ENCODE results near the gene ARPC5. TPM values are rescaled to one million over a fixed set of nuclear protein-coding genes. Genes with fewer than 3 reads are reported as not detected.

ARPC5 gene
- polyA plus RNA-seq, 2 of the 4 experiments (the other 2 are of a cell fraction) = 189 to 198 TPM

DNA sequence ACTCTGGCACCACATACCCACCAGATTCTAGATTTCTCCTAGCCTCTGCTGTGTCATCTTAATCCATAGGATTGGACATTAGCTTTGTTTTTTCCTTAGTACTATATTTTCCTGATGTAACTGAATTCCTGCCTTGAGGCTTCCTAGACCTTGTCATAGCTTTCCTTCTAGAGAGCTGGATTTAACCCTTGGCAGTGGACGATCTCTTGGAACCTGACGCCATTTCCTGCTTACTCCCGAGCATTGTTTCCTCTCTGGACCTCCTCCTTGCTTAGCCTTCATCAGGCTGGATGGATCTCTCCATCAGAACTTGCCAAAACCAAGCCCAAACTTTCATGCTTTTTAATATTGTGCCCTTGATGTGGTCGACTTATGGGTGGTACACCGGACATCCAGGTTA, 16.0 kb upstream of the ARPC5 start:
- peaks cover 4% of the 10 kb centered on the region; the same call in 1 of the 3 replicates for H3K4me1 ChIP-seq
- WGBS (ENCODE audit: missing lambda C conversion rate) = 70% methylated on average over 5 of the region's 5 CpGs
- ChIA-PET POLR2A (no interaction called here), CTCF (interaction anchor here (6.1 to 6.2 kb wide), 2 partner anchors 33 to 264 kb away, joined by 86 to 142 read pairs; no protein-coding TSS in a partner anchor)
- no peak overlapping the region for H3K4me2 ChIP-seq
- ATAC-seq (no peak), FAIRE-seq (no peak), DNase-seq (ENCODE audit: low read depth in 1 of 2, low spot score in 1 of 2) (no peak)
- H3K4me3 ChIP-seq = no peak overlapping the region
- TF ChIP-seq FOXS1 (CRISPR knock-in tag; IDR thresholded peaks at IDR 0.05) = no peak
- TF ChIP-seq ZNF302 (CRISPR knock-in tag; IDR thresholded peaks at IDR 0.05) = no peak
- no peak for TF ChIP-seq RAD21 (conservative IDR thresholded peaks at IDR 0.05 in 1 of 2, IDR thresholded peaks at IDR 0.05 in 1 of 2)
- no peak for TF ChIP-seq MYC (IDR thresholded peaks at IDR 0.05; ENCODE audit: borderline replicate concordance, low read length)
- TF ChIP-seq EHF (CRISPR knock-in tag; IDR thresholded peaks at IDR 0.05) = no peak
- TF ChIP-seq TFCP2L1 (CRISPR knock-in tag; IDR thresholded peaks at IDR 0.05) = no peak
- no peak for TF ChIP-seq SREBF2 (IDR thresholded peaks at IDR 0.05)
- no peak for TF ChIP-seq POLR2AphosphoS2 (conservative IDR thresholded peaks at IDR 0.05; ENCODE audit: low read length)
- TF ChIP-seq ZSCAN20 (CRISPR knock-in tag; IDR thresholded peaks at IDR 0.05) = no peak
- no peak for TF ChIP-seq ZFP36 (IDR thresholded peaks at IDR 0.05; ENCODE audit: borderline replicate concordance, partially characterized antibody)
- TF ChIP-seq NR3C1 (IDR thresholded peaks at IDR 0.05) = no peak
- no peak for TF ChIP-seq NFE2L2 (conservative IDR thresholded peaks at IDR 0.05; ENCODE audit: low read length)
- no peak for TF ChIP-seq MAFK (IDR thresholded peaks at IDR 0.05; ENCODE audit: partially characterized antibody)
- TF ChIP-seq GATA3 (IDR thresholded peaks at IDR 0.05; ENCODE audit: borderline replicate concordance) = no peak
- no peak for TF ChIP-seq FOSL2 (IDR thresholded peaks at IDR 0.05)
- no peak for TF ChIP-seq FOSL2 (CRISPR knock-in tag; IDR thresholded peaks at IDR 0.05)
- TF ChIP-seq, protein P1, sequence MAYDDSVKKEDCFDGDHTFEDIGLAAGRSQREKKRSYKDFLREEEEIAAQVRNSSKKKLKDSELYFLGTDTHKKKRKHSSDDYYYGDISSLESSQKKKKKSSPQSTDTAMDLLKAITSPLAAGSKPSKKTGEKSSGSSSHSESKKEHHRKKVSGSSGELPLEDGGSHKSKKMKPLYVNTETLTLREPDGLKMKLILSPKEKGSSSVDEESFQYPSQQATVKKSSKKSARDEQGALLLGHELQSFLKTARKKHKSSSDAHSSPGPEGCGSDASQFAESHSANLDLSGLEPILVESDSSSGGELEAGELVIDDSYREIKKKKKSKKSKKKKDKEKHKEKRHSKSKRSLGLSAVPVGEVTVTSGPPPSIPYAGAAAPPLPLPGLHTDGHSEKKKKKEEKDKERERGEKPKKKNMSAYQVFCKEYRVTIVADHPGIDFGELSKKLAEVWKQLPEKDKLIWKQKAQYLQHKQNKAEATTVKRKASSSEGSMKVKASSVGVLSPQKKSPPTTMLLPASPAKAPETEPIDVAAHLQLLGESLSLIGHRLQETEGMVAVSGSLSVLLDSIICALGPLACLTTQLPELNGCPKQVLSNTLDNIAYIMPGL (CRISPR knock-in tag; IDR thresholded peaks at IDR 0.05; ENCODE audit: borderline replicate concordance) = no peak
- TF ChIP-seq CBX2 (IDR thresholded peaks at IDR 0.05; ENCODE audit: borderline replicate concordance, low read depth) = no peak
- TF ChIP-seq, protein P2, sequence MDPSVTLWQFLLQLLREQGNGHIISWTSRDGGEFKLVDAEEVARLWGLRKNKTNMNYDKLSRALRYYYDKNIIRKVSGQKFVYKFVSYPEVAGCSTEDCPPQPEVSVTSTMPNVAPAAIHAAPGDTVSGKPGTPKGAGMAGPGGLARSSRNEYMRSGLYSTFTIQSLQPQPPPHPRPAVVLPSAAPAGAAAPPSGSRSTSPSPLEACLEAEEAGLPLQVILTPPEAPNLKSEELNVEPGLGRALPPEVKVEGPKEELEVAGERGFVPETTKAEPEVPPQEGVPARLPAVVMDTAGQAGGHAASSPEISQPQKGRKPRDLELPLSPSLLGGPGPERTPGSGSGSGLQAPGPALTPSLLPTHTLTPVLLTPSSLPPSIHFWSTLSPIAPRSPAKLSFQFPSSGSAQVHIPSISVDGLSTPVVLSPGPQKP (IDR thresholded peaks at IDR 0.05; ENCODE audit: low read depth, low read length) = no peak
- H3K27ac ChIP-seq = no peak overlapping the region
- H3K9me3 ChIP-seq = no peaks in the 10 kb centered on the region

DNA sequence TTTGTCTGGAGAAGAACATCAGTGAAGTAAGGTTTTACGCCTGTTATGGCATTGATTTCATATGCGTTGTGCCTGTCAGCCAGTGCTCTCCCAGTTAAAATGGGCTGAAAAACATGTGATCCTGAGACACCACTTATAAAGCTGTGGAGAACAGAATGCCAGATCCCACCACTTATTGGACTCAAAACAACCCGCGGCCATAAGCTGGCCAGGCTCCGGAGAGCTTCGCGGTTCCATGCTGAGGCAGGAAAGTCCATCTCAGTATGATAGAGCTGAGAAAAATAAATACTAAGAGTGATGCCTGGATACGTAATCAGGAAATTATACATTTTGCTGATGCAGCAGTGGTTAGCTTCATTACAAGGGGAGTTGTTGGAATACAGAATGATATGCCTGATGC, 12.5 kb upstream of the ARPC5 start:
- 88% methylated on average over 8 of the region's 8 CpGs for WGBS (ENCODE audit: missing lambda C conversion rate)
- Histone ChIP-seq H3K9me3 (no peaks in the 10 kb centered on the region), H3K4me2 (no peak overlapping the region), H3K4me1 (no peaks in the 10 kb centered on the region), H3K4me3 (no peak overlapping the region), H3K27ac (no peak overlapping the region)
- TF ChIP-seq SMC3 (IDR thresholded peaks at IDR 0.05) (no peak), HOXB13 (CRISPR knock-in tag; IDR thresholded peaks at IDR 0.05; ENCODE audit: low read depth) (no peak), MAFK (IDR thresholded peaks at IDR 0.05; ENCODE audit: partially characterized antibody) (peak; percentile 41)
- FAIRE-seq = no peak
- DNase-seq (ENCODE audit: low read depth in 1 of 2, low spot score in 1 of 2) = no peak
- ChIA-PET CTCF (interaction anchor here (0.6 to 2.8 kb wide), 5 partner anchors 8 to 268 kb away, joined by 3 to 22 read pairs (median 12); no protein-coding TSS in a partner anchor), POLR2A (no interaction called here)
- ATAC-seq = no peak

DNA sequence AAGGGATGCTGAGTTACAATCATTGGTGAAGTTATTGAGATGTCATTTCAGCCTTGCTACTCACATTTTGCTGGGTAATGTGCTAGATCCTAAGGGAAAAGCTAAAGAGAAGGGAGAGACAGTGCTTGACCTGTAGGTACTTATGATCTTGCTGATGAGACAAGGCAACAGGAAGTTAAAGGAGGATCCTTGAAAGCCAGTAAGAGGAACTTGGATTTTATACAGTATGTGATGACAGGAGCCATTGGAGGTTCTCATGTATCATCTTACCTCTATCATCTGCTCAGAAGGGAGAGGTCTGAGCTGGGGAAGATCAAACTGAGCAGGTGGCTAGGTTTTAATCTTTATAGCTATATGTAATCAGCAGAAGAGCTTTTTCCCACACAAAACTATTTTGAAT, 11.2 kb upstream of the ARPC5 start:
- ChIA-PET CTCF (interaction anchor here (0.8 to 2.8 kb wide), 5 partner anchors 9 to 365 kb away, joined by 3 to 22 read pairs (median 12); no protein-coding TSS in a partner anchor), POLR2A (interaction anchor here (0.7 kb wide), 1 partner anchor 11 kb away, joined by 4 read pairs; no protein-coding TSS in a partner anchor)
- ATAC-seq = no peak
- Histone ChIP-seq H3K9me3 (no peaks in the 10 kb centered on the region), H3K4me2 (no peak overlapping the region), H3K4me1 (no peaks in the 10 kb centered on the region), H3K4me3 (no peak overlapping the region), H3K27ac (no peak overlapping the region)
- FAIRE-seq = no peak
- TF ChIP-seq E2F6 (IDR thresholded peaks at IDR 0.05; ENCODE audit: borderline replicate concordance, low read depth) (no peak), PBX3 (IDR thresholded peaks at IDR 0.05) (no peak), USF2 (IDR thresholded peaks at IDR 0.05) (no peak), ZC3H11A (IDR thresholded peaks at IDR 0.05) (no peak), EHF (CRISPR knock-in tag; IDR thresholded peaks at IDR 0.05) (no peak), ZFP36 (IDR thresholded peaks at IDR 0.05; ENCODE audit: borderline replicate concordance, partially characterized antibody) (no peak), GATA3 (IDR thresholded peaks at IDR 0.05; ENCODE audit: borderline replicate concordance) (no peak), FOSB (CRISPR knock-in tag; IDR thresholded peaks at IDR 0.05) (no peak)
- DNase-seq (ENCODE audit: low read depth in 1 of 2, low spot score in 1 of 2) = no peak

Measured in A549 (cell line).